Measurements from ENCODE around the gene ATP10A. TPM values are rescaled to one million over a fixed set of nuclear protein-coding genes. Genes with fewer than 3 reads are reported as not detected.

ATP10A gene
- total RNA-seq, 1 experiment from 2014 or later, result 3.9 TPM

GRCh38 chr15:25807063-25807462 lies 56.1 kb downstream of the ATP10A start:
- Mint-ChIP-seq H3K9me3 (no peaks in the 10 kb centered on the region), H3K36me3 (ENCODE audit: insufficient read depth in 1 of 3, low read depth in 3 of 3) (no peaks in the 10 kb centered on the region; a peak in 1 of 7 replicates), H3K4me1 (peaks cover 11 to 21% of the 10 kb centered on the region in 2 experiments), H3K27ac (no peak overlapping the region), H3K27me3 (ENCODE audit: low read depth) (peaks cover 4% of the 10 kb centered on the region), H3K4me3 (no peak overlapping the region)
- no peak overlapping the region for H2AK5ac ChIP-seq (ENCODE audit: insufficient read length, low read length)
- TF ChIP-seq CTCF (conservative IDR thresholded peaks at IDR 0.05), result no peak
- no peak overlapping the region for H3K9ac ChIP-seq (ENCODE audit: extremely low read depth, insufficient read length, low read length)
- no peaks in the 10 kb centered on the region for H3K79me2 ChIP-seq (ENCODE audit: insufficient read depth, low read length)
- H3K23me2 ChIP-seq (ENCODE audit: insufficient read length, low read depth, low read length, poor library complexity, severe bottlenecking), result no peaks in the 10 kb centered on the region
- no peak overlapping the region for H3K18ac ChIP-seq (ENCODE audit: insufficient read length, low read depth, low read length)
- H2BK5ac ChIP-seq (ENCODE audit: insufficient read length, low read length), result no peak overlapping the region
- H3K56ac ChIP-seq (ENCODE audit: insufficient read length, low read depth, low read length), result no peak overlapping the region
- H3K14ac ChIP-seq (ENCODE audit: insufficient read depth, low read length), result no peak overlapping the region
- no peak overlapping the region for H3K27ac ChIP-seq (ENCODE audit: insufficient read length, low read depth, low read length)
- no peak overlapping the region for H2BK20ac ChIP-seq (ENCODE audit: low read depth, low read length, poor library complexity, severe bottlenecking)
- WGBS (ENCODE audit: extremely low coverage, insufficient read length, low lambda C conversion rate), result no CpG with 5 or more reads among the region's 6 CpGs
- no peak overlapping the region for H3T11ph ChIP-seq (ENCODE audit: low read length)
- H3K27me3 ChIP-seq (ENCODE audit: insufficient read depth, low read length), result no peaks in the 10 kb centered on the region
- no peak overlapping the region for H3K23ac ChIP-seq (ENCODE audit: insufficient read length, low read depth, low read length)
- H3K79me1 ChIP-seq (ENCODE audit: insufficient read depth, low read depth, low read length, poor library complexity, severe bottlenecking), result no peaks in the 10 kb centered on the region
- H2BK12ac ChIP-seq (ENCODE audit: insufficient read length, low read depth, low read length), result no peak overlapping the region
- no peak overlapping the region for H2AFZ ChIP-seq (ENCODE audit: low read length)
- DNase-seq, result peak; percentile 8
- no peak overlapping the region for H3K4ac ChIP-seq (ENCODE audit: low read depth, low read length)
- no peak overlapping the region for H4K91ac ChIP-seq (ENCODE audit: insufficient read length, low read depth, low read length)
- no peak overlapping the region for H4K8ac ChIP-seq (replicated peaks; ENCODE audit: insufficient read length, low read depth, low read length)
- H3K9me3 ChIP-seq (ENCODE audit: control insufficient read depth, low read depth, low read length), result no peaks in the 10 kb centered on the region
- no peak overlapping the region for H2BK15ac ChIP-seq (ENCODE audit: low read depth, low read length)
- no peak overlapping the region for H2BK120ac ChIP-seq (ENCODE audit: low read depth, low read length, poor library complexity, severe bottlenecking)
- H4K5ac ChIP-seq (ENCODE audit: insufficient read length, low read depth, low read length), result no peak overlapping the region
- no peaks in the 10 kb centered on the region for H4K20me1 ChIP-seq (ENCODE audit: control insufficient read depth, insufficient read depth, insufficient read length)
- H3K4me1 ChIP-seq (ENCODE audit: insufficient read depth, low read length), result peaks cover 5% of the 10 kb centered on the region; the same call in 1 of the 2 replicates
- H3K4me2 ChIP-seq (ENCODE audit: insufficient read depth, insufficient read length, low read length), result no peak overlapping the region
